ENCODE results near the gene PRKG2.
A peak's percentile ranks its signal among the peaks of the same experiment; 100 is the strongest.
"Not testable (repeated sequence)": the region's sequence is repeated elsewhere in the genome, so short reads cannot be mapped to it uniquely, and the experiment has no call there.

The PRKG2 gene

GRCh38 chr4:81162752-81163458 lies 52.1 kb downstream of the PRKG2 start:
- DNase-seq (ENCODE audit: low read depth) = no peak

- DNase-seq (ENCODE audit: low read depth) = not testable (repeated sequence)
Measured at GRCh38 chr4:81153714-81154323, 61.2 kb downstream of the PRKG2 start.

- DNase-seq (ENCODE audit: low read depth) = no peak
Measured at GRCh38 chr4:81152839-81153713, 61.9 kb downstream of the PRKG2 start.

GRCh38 chr4:81149976-81150375 lies 65.0 kb downstream of the PRKG2 start:
- DNase-seq (ENCODE audit: low read depth) = no peak

GRCh38 chr4:81148576-81148975 lies 66.4 kb downstream of the PRKG2 start:
- no peak for DNase-seq (ENCODE audit: low read depth)

- DNase-seq (ENCODE audit: low read depth) = no peak
Measured at GRCh38 chr4:81146466-81146865, 68.6 kb downstream of the PRKG2 start.

- no peak for DNase-seq (ENCODE audit: low read depth)
Measured at GRCh38 chr4:81143183-81143582, 71.8 kb downstream of the PRKG2 start.

GRCh38 chr4:81142744-81143143 lies 72.3 kb downstream of the PRKG2 start:
- no peak for DNase-seq (ENCODE audit: low read depth)

GRCh38 chr4:81137894-81138293 lies 77.1 kb downstream of the PRKG2 start:
- DNase-seq (ENCODE audit: low read depth) = no peak

- no peak for DNase-seq (ENCODE audit: low read depth)
Measured at GRCh38 chr4:81137446-81137845, 77.6 kb downstream of the PRKG2 start.

GRCh38 chr4:81136161-81136905 lies 78.7 kb downstream of the PRKG2 start:
- DNase-seq (ENCODE audit: low read depth) = peak; percentile 42

- DNase-seq (ENCODE audit: low read depth) = no peak
Measured at GRCh38 chr4:81135501-81135900, 79.5 kb downstream of the PRKG2 start.

- no peak for DNase-seq (ENCODE audit: low read depth)
Measured at GRCh38 chr4:81131563-81131962, 83.5 kb downstream of the PRKG2 start.

GRCh38 chr4:81131066-81131465 lies 84.0 kb downstream of the PRKG2 start:
- DNase-seq (ENCODE audit: low read depth) = no peak

GRCh38 chr4:81130569-81130968 lies 84.5 kb downstream of the PRKG2 start:
- DNase-seq (ENCODE audit: low read depth) = no peak

- no peak for DNase-seq (ENCODE audit: low read depth)
Measured at GRCh38 chr4:81120055-81120454, 95.0 kb downstream of the PRKG2 start.

- DNase-seq (ENCODE audit: low read depth) = no peak
Measured at GRCh38 chr4:81118086-81118485, 96.9 kb downstream of the PRKG2 start.

- no peak for DNase-seq (ENCODE audit: low read depth)
Measured at GRCh38 chr4:81116566-81116965, 98.5 kb downstream of the PRKG2 start.

GRCh38 chr4:81113024-81113423 lies 102.0 kb downstream of the PRKG2 start:
- no peak for DNase-seq (ENCODE audit: low read depth)

GRCh38 chr4:81109356-81109755 lies 105.7 kb downstream of the PRKG2 start:
- DNase-seq (ENCODE audit: low read depth) = no peak

GRCh38 chr4:81106150-81106549 lies 108.9 kb downstream of the PRKG2 start:
- no peak for DNase-seq (ENCODE audit: low read depth)

GRCh38 chr4:81102107-81102506 lies 112.9 kb downstream of the PRKG2 start:
- no peak for DNase-seq (ENCODE audit: low read depth)

Data from HS-27A (cell line).